PC-9 (cell line): Measurements from ENCODE around the gene SLC22A14. TPM values are rescaled to one million over a fixed set of nuclear protein-coding genes. Genes with fewer than 3 reads are reported as not detected.

Experiments used
- BruUV-seq: library from RNA; stranded (reverse); fragments of 400-500 nt; replicated peaks from 2 replicates; lab custom pipeline; 2021; lab: Mats Ljungman, UMichigan
- CTCF ChIA-PET: fragments of 300-600 bp; sonication (Branson Sonifier 250); formaldehyde crosslinking; loops from one replicate; lab custom pipeline; 2022; ENCODE audit warnings: antibody characterized with exemption; lab: Charles Lee
- POLR2A ChIA-PET: fragments of 300-600 bp; sonication (Branson Sonifier 250); formaldehyde crosslinking; loops from one replicate; lab custom pipeline; 2022; ENCODE audit warnings: antibody characterized with exemption; ENCODE audit not compliant: unreplicated experiment; lab: Charles Lee
- DNase-seq, 2 experiments: peaks; one replicate each; pipeline versions ENCODE4 v3.0.0 to v3.0.0-alpha.2; 2015 to 2022; ENCODE audit warnings: mixed read lengths in 1 of 2
- H2AFZ ChIP-seq: fragments of 200-600 bp; sonication (generic); 2 replicates; pipeline ENCODE4 v1.8.1; 2017; ENCODE audit warnings: antibody characterized with exemption
- H3F3A ChIP-seq: fragments of 200-600 bp; sonication (generic); 2 replicates; pipeline ENCODE4 v1.8.1; 2017; ENCODE audit warnings: antibody characterized with exemption, mild to moderate bottlenecking, low read depth; ENCODE audit not compliant: insufficient read depth
- H3K27ac ChIP-seq: fragments of 200-600 bp; sonication (generic); 2 replicates; pipeline ENCODE4 v1.6.1; 2016; ENCODE audit warnings: mixed run types
- H3K27me3 ChIP-seq: fragments of 200-600 bp; sonication (generic); 2 replicates; pipeline ENCODE4 v1.6.1; 2016; ENCODE audit warnings: low read depth, mixed run types; ENCODE audit not compliant: insufficient read depth
- H3K36me3 ChIP-seq: fragments of 200-600 bp; sonication (generic); 2 replicates; pipeline ENCODE4 v1.6.1; 2016; ENCODE audit warnings: low read depth, mixed run types
- H3K4me1 ChIP-seq: fragments of 200-600 bp; sonication (generic); replicated peaks from 2 replicates; pipeline ENCODE4 v1.6.1; 2016; ENCODE audit warnings: mixed run types; ENCODE audit not compliant: insufficient read depth
- H3K4me2 ChIP-seq: fragments of 200-600 bp; sonication (generic); 2 replicates; pipeline ENCODE4 v1.6.1; 2017; ENCODE audit warnings: mixed run types
- H3K4me3 ChIP-seq: fragments of 200-600 bp; sonication (generic); 2 replicates; pipeline ENCODE4 v1.6.1; 2016; ENCODE audit warnings: mixed run types
- H3K79me2 ChIP-seq: fragments of 200-600 bp; sonication (generic); 2 replicates; pipeline ENCODE4 v1.6.1; 2017; ENCODE audit warnings: low read depth, mixed run types
- H3K9me2 ChIP-seq: fragments of 200-600 bp; sonication (generic); 2 replicates; pipeline ENCODE4 v1.8.1; 2017; ENCODE audit warnings: mild to moderate bottlenecking; ENCODE audit not compliant: insufficient read depth
- H3K9me3 ChIP-seq: fragments of 200-600 bp; sonication (generic); 2 replicates; pipeline ENCODE4 v1.8.1; 2016; ENCODE audit warnings: low read depth; ENCODE audit not compliant: insufficient read depth
- H4K20me1 ChIP-seq: fragments of 200-600 bp; sonication (generic); 2 replicates; pipeline ENCODE4 v1.8.1; 2017; ENCODE audit not compliant: insufficient read depth
- CTCF ChIP-seq: fragments of 200-600 bp; sonication (generic); conservative IDR thresholded peaks from 2 replicates; pipeline ENCODE4 v1.6.1; 2017; ENCODE audit warnings: mixed run types, antibody characterized with exemption, mild to moderate bottlenecking, moderate library complexity
- EZH2 ChIP-seq: fragments of 200-600 bp; sonication (generic); IDR thresholded peaks from 2 replicates; pipeline ENCODE4 v1.8.0; 2017; ENCODE audit warnings: antibody characterized with exemption, low read depth
- intact Hi-C: fragments of 100-400 bp; cut with micrococcal nuclease; formaldehyde crosslinking; loops from one replicate; pipeline ENCODE4 v1.10.0; 2022; ENCODE audit not compliant: unreplicated experiment
- total RNA-seq: library from RNA; stranded (reverse); gene quantifications from 2 replicates; pipeline ENCODE4 v1.2.3, GENCODE V29; 2021

The SLC22A14 gene
- total RNA-seq, 1 experiment from 2014 or later, result not detected

DNA sequence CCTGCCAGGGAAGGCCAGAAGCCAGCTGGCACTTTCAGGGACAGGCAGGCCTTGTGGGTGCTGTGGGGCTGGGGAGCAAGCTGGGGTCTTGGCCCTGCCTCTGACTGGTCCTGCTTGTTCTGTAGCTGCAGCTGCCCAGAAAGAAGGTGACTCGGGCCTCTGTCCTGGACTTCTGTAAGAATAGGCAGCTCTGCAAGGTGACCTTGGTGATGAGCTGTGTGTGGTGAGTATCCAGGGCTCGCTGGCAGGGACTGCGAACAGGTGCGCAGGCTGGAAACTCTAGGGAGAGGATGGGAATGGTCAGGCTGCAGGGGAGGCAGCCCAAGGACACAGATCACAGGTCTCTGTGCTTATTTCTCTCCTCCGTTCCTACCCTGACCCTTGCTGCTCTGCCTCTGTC lies 31.2 kb downstream of the SLC22A14 start:
- intact Hi-C loops, result no loop called here
- H3K9me2 ChIP-seq, result no peaks in the 10 kb centered on the region
- no peak overlapping the region for H3K4me3 ChIP-seq
- no peaks in the 10 kb centered on the region for H3K4me1 ChIP-seq
- H3K27ac ChIP-seq, result no peak overlapping the region
- no peak for TF ChIP-seq EZH2
- TF ChIP-seq CTCF, result no peak
- no peaks in the 10 kb centered on the region for H3F3A ChIP-seq
- H3K27me3 ChIP-seq, result no peaks in the 10 kb centered on the region
- no peaks in the 10 kb centered on the region for H4K20me1 ChIP-seq
- H3K9me3 ChIP-seq, result no peaks in the 10 kb centered on the region
- H3K36me3 ChIP-seq, result no peaks in the 10 kb centered on the region
- DNase-seq, result no peak
- CTCF ChIA-PET, result no interaction called here
- POLR2A ChIA-PET, result no interaction called here
- no TSS peak for BruUV-seq
- no peak overlapping the region for H2AFZ ChIP-seq
- no peak overlapping the region for H3K4me2 ChIP-seq
- H3K79me2 ChIP-seq, result no peaks in the 10 kb centered on the region

DNA sequence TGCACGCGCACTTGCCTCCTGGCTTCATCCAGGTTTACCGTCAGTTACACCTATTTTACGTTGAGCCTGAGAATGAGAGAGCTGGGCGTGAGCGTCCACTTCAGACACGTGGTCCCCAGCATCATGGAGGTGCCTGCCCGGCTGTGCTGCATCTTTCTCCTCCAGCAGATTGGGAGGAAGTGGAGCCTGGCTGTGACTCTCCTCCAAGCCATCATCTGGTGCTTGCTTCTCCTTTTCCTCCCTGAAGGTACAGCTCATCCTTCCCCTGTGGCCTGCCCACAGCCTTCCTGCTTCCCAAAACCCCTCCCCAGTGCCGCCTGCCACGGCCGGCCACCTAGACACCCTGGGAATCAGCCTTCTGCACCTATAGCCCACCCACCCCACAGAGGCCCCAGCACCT lies 31.6 kb downstream of the SLC22A14 start:
- H3K9me3 ChIP-seq, result no peaks in the 10 kb centered on the region
- no peaks in the 10 kb centered on the region for H3K9me2 ChIP-seq
- BruUV-seq, result no TSS peak
- H3K79me2 ChIP-seq, result no peaks in the 10 kb centered on the region
- no peak overlapping the region for H3K4me2 ChIP-seq
- DNase-seq, result no peak
- H3F3A ChIP-seq, result no peaks in the 10 kb centered on the region
- H4K20me1 ChIP-seq, result no peaks in the 10 kb centered on the region
- intact Hi-C loops, result no loop called here
- TF ChIP-seq CTCF (no peak), EZH2 (no peak)
- H3K27ac ChIP-seq, result no peak overlapping the region
- H2AFZ ChIP-seq, result no peak overlapping the region
- POLR2A ChIA-PET, result no interaction called here
- no peaks in the 10 kb centered on the region for H3K36me3 ChIP-seq
- H3K27me3 ChIP-seq, result no peaks in the 10 kb centered on the region
- CTCF ChIA-PET, result interaction anchor here (0.5 kb wide), 1 partner anchor 16 kb away, joined by 9 read pairs; no protein-coding TSS in a partner anchor
- H3K4me3 ChIP-seq, result no peak overlapping the region
- H3K4me1 ChIP-seq, result no peaks in the 10 kb centered on the region

GRCh38 chr3:38314112-38314763 lies 32.1 kb downstream of the SLC22A14 start:
- H3K79me2 ChIP-seq, result no peaks in the 10 kb centered on the region
- no peaks in the 10 kb centered on the region for H3F3A ChIP-seq
- DNase-seq, result no peak
- no peaks in the 10 kb centered on the region for H3K9me2 ChIP-seq
- no peak overlapping the region for H3K4me2 ChIP-seq
- no peak overlapping the region for H3K4me3 ChIP-seq
- H3K36me3 ChIP-seq, result no peaks in the 10 kb centered on the region
- POLR2A ChIA-PET, result no interaction called here
- no peak overlapping the region for H3K27ac ChIP-seq
- no peak for TF ChIP-seq CTCF
- no peak for TF ChIP-seq EZH2
- no peaks in the 10 kb centered on the region for H3K9me3 ChIP-seq
- CTCF ChIA-PET, result interaction anchor here (0.5 kb wide), 1 partner anchor 15 kb away, joined by 9 read pairs; no protein-coding TSS in a partner anchor
- H3K4me1 ChIP-seq, result no peaks in the 10 kb centered on the region
- H4K20me1 ChIP-seq, result no peaks in the 10 kb centered on the region
- no peak overlapping the region for H2AFZ ChIP-seq
- intact Hi-C loops, result no loop called here
- H3K27me3 ChIP-seq, result no peaks in the 10 kb centered on the region
- BruUV-seq, result no TSS peak
